Endothelial cell of umbilical vein (primary cell): ENCODE measurements around the gene ITGA8. TPM values are rescaled to one million over a fixed set of nuclear protein-coding genes. Genes with fewer than 3 reads are reported as not detected.

Source experiments
- BruUV-seq: library from RNA; stranded (reverse); fragments of 400-500 nt; replicated peaks from 2 replicates; lab custom pipeline; 2021; lab: Mats Ljungman, UMichigan
- CTCF ChIA-PET: fragments of 300-600, 350-600 bp; sonication (Branson Sonifier 250); formaldehyde crosslinking; loops from one replicate; lab custom pipeline; 2021; ENCODE audit warnings: antibody characterized with exemption, inconsistent platforms; lab: Charles Lee
- POLR2A ChIA-PET: fragments of 300-600, 350-600 bp; sonication (Branson Sonifier 250); formaldehyde crosslinking; loops from one replicate; lab custom pipeline; 2021; ENCODE audit warnings: antibody characterized with exemption, inconsistent platforms; lab: Charles Lee
- DNase-seq: peaks from one replicate; pipeline ENCODE4 v3.0.0-alpha.2; 2011; ENCODE audit warnings: low read depth, low spot score
- FAIRE-seq: peaks from 2 replicates; lab custom pipeline; 2011; peaks lifted over from hg19 to GRCh38; lab: Jason Lieb, UNC
- H2AFZ ChIP-seq: 2 replicates; pipeline ENCODE4 v1.6.0; 2012; ENCODE audit warnings: low read depth, low read length, control low read depth, inconsistent platforms
- H3K27ac ChIP-seq: 2 replicates; pipeline ENCODE4 v1.5.1; 2011; ENCODE audit warnings: low read depth, mild to moderate bottlenecking, control low read depth, low read length, moderate library complexity; ENCODE audit not compliant: insufficient read depth
- H3K27me3 ChIP-seq, 2 experiments: 2 replicates each; pipeline versions ENCODE4 v1.6.0 to v1.6.1; 2011; ENCODE audit warnings: low read length in 2 of 2, mixed read lengths in 1 of 2; ENCODE audit not compliant: control insufficient read depth in 2 of 2, insufficient read depth in 2 of 2
- H3K36me3 ChIP-seq, 2 experiments: 2 replicates in 1 of 2; 3 replicates in 1 of 2; pipeline ENCODE4 v1.5.1; 2011; ENCODE audit warnings: low read length in 2 of 2, mild to moderate bottlenecking in 1 of 2, moderate library complexity in 1 of 2; ENCODE audit not compliant: control insufficient read depth in 2 of 2, insufficient read depth in 2 of 2; ENCODE audit errors: extremely low read depth in 1 of 2
- H3K4me1 ChIP-seq: 3 replicates; pipeline ENCODE4 v1.5.1; 2011; ENCODE audit warnings: mild to moderate bottlenecking, low read length; ENCODE audit not compliant: control insufficient read depth, insufficient read depth; ENCODE audit errors: extremely low read depth
- H3K4me2 ChIP-seq: 2 replicates; pipeline ENCODE4 v1.6.1; 2011; ENCODE audit warnings: low read length, control low read depth, mixed read lengths; ENCODE audit not compliant: insufficient read depth
- H3K4me3 ChIP-seq, 3 experiments: fragments of 200-600 bp in 1 of 3; sonication (generic), shearing (Covaris generic) in 1 of 3; replicated peaks in 1 of 3; 2 replicates each; pipeline ENCODE4 v1.5.1; 2011 to 2016; ENCODE audit warnings: control low read depth in 3 of 3, low read length in 3 of 3, mild to moderate bottlenecking in 2 of 3, inconsistent platforms in 1 of 3, low read depth in 1 of 3, moderate library complexity in 1 of 3; ENCODE audit not compliant: insufficient read depth in 1 of 3
- H3K79me2 ChIP-seq: 2 replicates; pipeline ENCODE4 v1.6.0; 2012; ENCODE audit warnings: low read length, inconsistent platforms; ENCODE audit not compliant: control insufficient read depth, insufficient read depth
- H3K9ac ChIP-seq: replicated peaks from 2 replicates; pipeline ENCODE3; 2011; ENCODE audit warnings: low read length, control low read depth; ENCODE audit not compliant: insufficient read depth; ENCODE audit errors: extremely low read depth
- H3K9me1 ChIP-seq: replicated peaks from 3 replicates; pipeline ENCODE4 v1.6.0; 2011; ENCODE audit warnings: mild to moderate bottlenecking, low read length; ENCODE audit not compliant: control insufficient read depth, insufficient read depth; ENCODE audit errors: extremely low read depth
- H3K9me3 ChIP-seq: replicated peaks from 2 replicates; pipeline ENCODE4 v1.5.1; 2012; ENCODE audit warnings: low read length, inconsistent platforms; ENCODE audit not compliant: control insufficient read depth, insufficient read depth
- H4K20me1 ChIP-seq: replicated peaks from 2 replicates; pipeline ENCODE3; 2011; ENCODE audit warnings: mild to moderate bottlenecking, low read length; ENCODE audit not compliant: control insufficient read depth, insufficient read depth; ENCODE audit errors: extremely low read depth
- EZH2 ChIP-seq: IDR thresholded peaks from 2 replicates; pipeline ENCODE4 v1.6.1; 2012; ENCODE audit warnings: borderline replicate concordance, low read depth, mild to moderate bottlenecking, moderate library complexity, low read length, inconsistent platforms; ENCODE audit not compliant: severe bottlenecking
- MAX ChIP-seq: IDR thresholded peaks from 2 replicates; pipeline ENCODE4 v1.6.1; 2011; ENCODE audit not compliant: insufficient read depth, insufficient read length
- POLR2A ChIP-seq: IDR thresholded peaks from 2 replicates; pipeline ENCODE4 v1.6.1; 2012; ENCODE audit warnings: low read depth, mild to moderate bottlenecking, control low read depth, low read length
- dilution Hi-C: fragments of 300-500 bp; cut with MboI; formaldehyde crosslinking; loops from one replicate; pipeline ENCODE4 v1.15.0; 2019; ENCODE audit warnings: low sequenced_read_pairs; ENCODE audit not compliant: extremely low pct_ligation_motif_present
- intact Hi-C: fragments of 100-400 bp; cut with micrococcal nuclease; formaldehyde crosslinking; loops from one replicate; pipeline ENCODE4 v1.10.0; 2022
- polyA plus RNA-seq, 4 experiments: library from polyadenylated mRNA; depleted of rRNA in 3 of 4; stranded (reverse) in 3 of 4; unstranded in 1 of 4; fragments of >200 nt; gene quantifications; 2 replicates each; pipeline versions ENCODE4 v1.2.1 to v1.2.3, GENCODE V29; 2011 to 2012; ENCODE audit warnings: missing spikeins in 1 of 4
- total RNA-seq: library from RNA; stranded (reverse); gene quantifications from 2 replicates; pipeline ENCODE4 v1.2.3, GENCODE V29; 2021
- TF ChIP-seq, protein P1 (sequence below), 2 donors: IDR thresholded peaks; 1 replicate in 1 of 2; 2 replicates in 1 of 2; pipeline ENCODE4 v1.5.1; 2011; ENCODE audit warnings: low read length in 2 of 2, mild to moderate bottlenecking in 2 of 2, moderate library complexity in 2 of 2, control low read depth in 1 of 2, inconsistent platforms in 1 of 2, low read depth in 1 of 2; ENCODE audit not compliant: insufficient read depth in 1 of 2; ENCODE audit errors: extremely low read depth in 1 of 2

Gene ITGA8
- total and polyA plus RNA-seq, 2 donors (not counting 3 experiments of a cell fraction or from before 2014, with no cell fraction given): 0.04 to 0.40 TPM

DNA sequence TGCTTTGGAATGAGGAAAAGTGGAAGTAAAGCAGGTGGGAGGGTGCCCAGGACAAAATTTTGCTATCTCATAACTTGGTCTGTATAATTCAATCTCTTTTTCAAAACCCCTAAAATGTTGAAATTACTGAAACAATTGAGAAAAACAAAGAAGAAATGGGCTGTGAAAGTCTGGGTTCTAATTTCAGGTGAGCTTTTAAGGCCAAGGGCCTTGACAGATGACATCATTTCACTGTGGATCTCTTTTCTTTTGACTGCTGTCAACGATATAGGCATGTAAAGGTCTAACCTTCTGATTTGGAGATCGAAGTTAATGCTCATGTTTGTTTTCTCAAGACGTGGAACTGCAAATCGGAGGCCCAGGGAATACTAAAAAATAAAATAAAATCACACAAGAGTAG lies 127.8 kb downstream of the ITGA8 start:
- Histone ChIP-seq H2AFZ (no peak overlapping the region), H4K20me1 (no peaks in the 10 kb centered on the region), H3K4me3 (no peak overlapping the region), H3K27ac (no peak overlapping the region), H3K9me3 (no peaks in the 10 kb centered on the region), H3K27me3 (no peaks in the 10 kb centered on the region), H3K36me3 (no peaks in the 10 kb centered on the region), H3K9me1 (no peaks in the 10 kb centered on the region), H3K4me2 (no peak overlapping the region), H3K9ac (no peak overlapping the region), H3K4me1 (peaks cover 9% of the 10 kb centered on the region), H3K79me2 (no peaks in the 10 kb centered on the region)
- intact Hi-C loops (no loop called here), dilution Hi-C loops (no loop called here)
- BruUV-seq: no TSS peak
- ChIA-PET CTCF (interaction anchor here (1.5 to 1.9 kb wide), 2 partner anchors 12 to 128 kb away, joined by 4 to 6 read pairs; partner anchors contain the start of gene ITGA8), POLR2A (no interaction called here)
- TF ChIP-seq, protein P1, sequence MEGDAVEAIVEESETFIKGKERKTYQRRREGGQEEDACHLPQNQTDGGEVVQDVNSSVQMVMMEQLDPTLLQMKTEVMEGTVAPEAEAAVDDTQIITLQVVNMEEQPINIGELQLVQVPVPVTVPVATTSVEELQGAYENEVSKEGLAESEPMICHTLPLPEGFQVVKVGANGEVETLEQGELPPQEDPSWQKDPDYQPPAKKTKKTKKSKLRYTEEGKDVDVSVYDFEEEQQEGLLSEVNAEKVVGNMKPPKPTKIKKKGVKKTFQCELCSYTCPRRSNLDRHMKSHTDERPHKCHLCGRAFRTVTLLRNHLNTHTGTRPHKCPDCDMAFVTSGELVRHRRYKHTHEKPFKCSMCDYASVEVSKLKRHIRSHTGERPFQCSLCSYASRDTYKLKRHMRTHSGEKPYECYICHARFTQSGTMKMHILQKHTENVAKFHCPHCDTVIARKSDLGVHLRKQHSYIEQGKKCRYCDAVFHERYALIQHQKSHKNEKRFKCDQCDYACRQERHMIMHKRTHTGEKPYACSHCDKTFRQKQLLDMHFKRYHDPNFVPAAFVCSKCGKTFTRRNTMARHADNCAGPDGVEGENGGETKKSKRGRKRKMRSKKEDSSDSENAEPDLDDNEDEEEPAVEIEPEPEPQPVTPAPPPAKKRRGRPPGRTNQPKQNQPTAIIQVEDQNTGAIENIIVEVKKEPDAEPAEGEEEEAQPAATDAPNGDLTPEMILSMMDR (IDR thresholded peaks at IDR 0.05; ENCODE audit: extremely low read depth in 1 of 2, insufficient read depth in 1 of 2, low read depth in 1 of 2, low read length in 2 of 2): no peak
- FAIRE-seq (no peak), DNase-seq (no peak)

- TF ChIP-seq EZH2: no peak
- no peak for TF ChIP-seq POLR2A
- no peak for TF ChIP-seq MAX
- H3K4me3 ChIP-seq: no peak overlapping the region
- intact Hi-C loops (no loop called here), dilution Hi-C loops (no loop called here)
- POLR2A ChIA-PET: no interaction called here
- H3K79me2 ChIP-seq: no peaks in the 10 kb centered on the region
- H3K9me3 ChIP-seq: no peaks in the 10 kb centered on the region
- H3K4me2 ChIP-seq: no peak overlapping the region
- no peak overlapping the region for H3K27ac ChIP-seq
- H3K9ac ChIP-seq: no peak overlapping the region
- DNase-seq (no peak), FAIRE-seq (no peak)
- H3K4me1 ChIP-seq: peaks cover 9% of the 10 kb centered on the region
- H4K20me1 ChIP-seq: no peaks in the 10 kb centered on the region
- no peak overlapping the region for H2AFZ ChIP-seq
- no peaks in the 10 kb centered on the region for H3K9me1 ChIP-seq
- H3K36me3 ChIP-seq: no peaks in the 10 kb centered on the region
- no peaks in the 10 kb centered on the region for H3K27me3 ChIP-seq
- no TSS peak for BruUV-seq
- CTCF ChIA-PET: interaction anchor here (1.5 to 1.9 kb wide), 2 partner anchors 12 to 128 kb away, joined by 4 to 6 read pairs; partner anchors contain the start of gene ITGA8
Observed at GRCh38 chr10:15591431-15591830, 128.3 kb downstream of the ITGA8 start.
